Stimulated activated CD4-positive, alpha-beta T cell treated with anti-CD3 and anti-CD28 coated beads, TNF-alpha, amount 100 ng/mL, for 48 hours (primary cell): ENCODE measurements around the gene ANXA2R.

Experiments used
- DNase-seq, 3 donors: peaks; one replicate each; pipeline ENCODE4 v3.0.0-alpha.2; 2020; ENCODE audit warnings: low read depth in 3 of 3

The ANXA2R gene

GRCh38 chr5:43000914-43001313 is 39.2 kb downstream of the ANXA2R start:
- DNase-seq = no peak

DNA sequence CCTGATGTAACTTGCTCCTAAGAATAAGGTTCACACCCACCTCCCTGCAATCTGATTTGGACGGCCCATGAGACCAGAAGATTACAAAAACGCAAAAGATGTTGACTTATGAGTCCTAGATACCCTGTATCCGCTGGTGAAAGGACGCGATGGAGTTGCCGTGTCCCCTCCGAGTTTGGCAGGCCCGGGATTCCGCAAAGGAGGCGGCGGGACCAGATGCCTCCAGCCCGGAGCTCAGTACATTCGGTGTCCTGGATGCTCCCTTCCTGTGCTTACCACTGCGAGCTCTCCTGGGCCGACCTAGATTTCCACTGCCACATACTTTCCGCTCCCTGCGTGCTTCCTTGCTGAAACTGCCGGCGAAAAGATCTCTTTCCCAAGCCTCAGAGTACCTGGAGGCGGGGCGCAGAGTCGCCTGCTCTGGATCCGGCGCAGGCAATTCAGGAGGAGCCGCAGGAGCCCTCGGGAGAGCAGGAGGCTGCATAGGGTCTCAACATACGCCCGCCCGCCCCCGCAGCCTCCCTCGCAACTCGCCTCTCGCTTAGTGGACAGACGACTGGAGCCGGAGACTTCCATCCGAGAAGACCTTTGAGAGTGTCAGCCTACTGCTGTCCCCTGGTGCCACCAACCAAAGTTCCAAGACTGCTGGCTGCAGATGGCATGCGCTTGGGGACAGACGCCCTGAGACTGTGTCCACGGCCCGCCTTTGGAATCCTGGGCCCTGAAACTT is 39.8 kb downstream of the ANXA2R start:
- no peak for DNase-seq

- no peak for DNase-seq
These were observed 44.8 kb downstream of the ANXA2R start for GRCh38 chr5:42995360-42995751.

- peak in 2 of 3 donors; percentile 78 to 83 for DNase-seq
These were observed 45.4 kb downstream of the ANXA2R start for GRCh38 chr5:42994555-42995359.

DNA sequence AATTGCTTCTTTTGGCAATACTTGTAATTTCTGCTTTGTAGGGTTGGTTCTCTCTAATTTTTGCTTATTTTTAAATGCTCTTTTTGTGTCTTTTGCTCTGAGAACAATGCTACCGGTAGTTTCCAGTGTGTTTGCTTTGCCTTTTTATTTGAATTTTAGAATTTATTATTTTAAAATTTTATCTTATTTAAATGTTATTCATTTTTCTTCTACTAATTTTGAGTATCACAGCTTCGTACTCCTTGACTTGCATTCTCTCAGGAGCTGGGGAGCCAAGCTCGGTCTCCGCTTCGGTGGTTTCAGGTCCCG is 45.9 kb downstream of the ANXA2R start:
- no peak for DNase-seq

GRCh38 chr5:42993516-42994245 is 46.4 kb downstream of the ANXA2R start:
- DNase-seq = peak in 1 of 3 donors; percentile 24

DNA sequence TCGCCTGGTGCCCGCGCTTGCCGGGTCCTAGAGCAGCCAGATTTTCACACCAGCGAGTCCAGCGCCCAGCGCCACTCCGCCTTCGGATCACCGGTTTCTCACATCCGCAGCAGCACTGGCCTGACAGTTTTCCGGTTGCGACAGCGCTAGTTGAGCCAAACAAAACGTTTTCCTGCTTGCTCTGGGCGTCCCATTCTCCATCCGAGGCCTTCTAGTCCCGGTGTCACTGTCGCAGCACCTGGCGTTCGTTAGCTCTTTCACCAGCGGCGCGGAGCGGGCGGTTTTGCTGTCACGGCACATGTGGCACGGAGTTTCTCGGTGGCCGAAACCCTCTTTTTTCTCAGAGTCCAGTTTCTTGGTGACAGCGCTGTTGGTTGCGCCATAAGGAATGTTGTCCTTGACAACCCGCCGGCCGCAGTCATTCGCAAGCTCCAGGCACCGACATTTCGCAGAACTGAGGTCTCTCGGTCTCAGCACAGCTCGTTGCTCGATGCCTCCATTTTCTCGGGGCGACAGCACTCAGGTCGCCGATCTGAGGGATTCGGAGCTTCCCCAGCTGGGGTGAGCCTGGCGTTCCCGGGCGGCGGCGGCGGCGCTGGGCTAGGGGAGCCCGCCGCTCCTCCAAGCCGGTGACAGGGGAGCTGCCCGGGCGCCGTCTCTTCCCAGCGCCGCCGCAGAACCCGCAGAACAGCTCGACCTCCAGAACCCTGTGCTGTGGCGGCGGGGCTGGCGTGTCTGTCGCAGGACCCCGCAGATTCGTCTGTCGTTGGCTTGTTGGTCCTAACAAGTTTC is 47.8 kb downstream of the ANXA2R start:
- DNase-seq = peak; percentile 44 to 55 (median 55)

DNA sequence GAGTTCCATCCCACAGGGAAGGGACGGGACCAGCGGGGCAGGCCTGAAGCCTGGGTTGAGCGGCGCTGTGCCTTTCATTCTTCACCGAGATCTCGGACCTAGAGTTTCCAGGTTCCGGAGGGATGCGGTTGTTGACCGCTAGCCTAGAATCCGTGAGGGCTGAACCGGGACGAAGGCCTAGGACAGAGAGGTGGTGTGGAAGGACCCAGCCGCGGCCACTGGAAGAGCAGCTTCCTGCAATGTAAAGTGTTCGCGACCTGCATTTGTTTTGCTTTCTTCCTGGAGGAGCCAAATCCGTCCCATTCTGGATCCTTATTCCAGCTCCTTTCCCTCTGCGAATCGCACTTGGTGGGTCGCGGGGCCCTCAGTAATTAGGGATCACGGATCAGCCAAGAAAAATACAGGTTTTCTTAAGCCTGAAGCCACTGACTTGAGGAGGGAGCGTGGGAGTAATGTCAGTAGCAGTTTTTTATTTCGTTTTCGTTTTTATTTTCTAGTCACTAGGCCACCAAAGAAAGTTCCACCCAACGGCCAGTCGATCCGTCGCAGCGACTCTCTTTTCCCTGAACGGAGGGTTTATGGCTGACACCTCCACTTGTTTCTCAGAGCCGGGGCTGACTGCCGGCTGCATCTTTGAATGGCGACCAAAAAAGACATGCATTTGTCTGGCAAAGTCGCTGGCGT is 48.6 kb downstream of the ANXA2R start:
- DNase-seq = no peak

DNA sequence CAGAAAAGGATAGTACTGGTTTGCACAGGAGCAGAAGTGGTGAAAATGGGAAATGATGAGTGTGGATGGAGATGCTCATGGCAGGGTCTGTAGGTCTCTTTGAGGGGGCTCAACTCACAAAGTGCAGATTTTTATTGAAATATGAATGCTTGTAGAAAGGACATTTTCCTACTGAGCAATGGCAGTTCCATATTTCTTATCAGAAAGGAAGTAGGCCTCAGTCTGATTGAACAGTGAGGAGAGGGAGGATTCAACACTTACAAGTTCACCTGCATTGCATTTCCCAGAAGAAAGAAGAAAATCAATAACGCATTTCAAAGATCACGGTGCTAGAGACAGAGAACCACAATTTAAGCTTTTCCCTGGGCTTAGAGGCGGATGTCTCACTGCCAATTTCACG is 49.2 kb downstream of the ANXA2R start:
- DNase-seq = no peak
